Activated T-cell treated with anti-CD3 and anti-CD28 coated beads, Interleukin-2, amount 50 U/mL, for 72 hours (primary cell): Measurements from ENCODE around the gene ANTXR2. TPM values are rescaled to one million over a fixed set of nuclear protein-coding genes. Genes with fewer than 3 reads are reported as not detected.
A peak's percentile ranks its signal among the peaks of the same experiment; 100 is the strongest.

ENCODE experiments used
- ATAC-seq, 2 donors: fragments of 150-1000 bp; cut with Tn5 transposase; replicated peaks in 1 of 2; 2 replicates each; pipeline ENCODE4 v1.10.0; 2021; ENCODE audit warnings: moderate library complexity in 2 of 2, mild to moderate bottlenecking in 1 of 2
- DNase-seq, 2 donors: peaks; one replicate each; pipeline ENCODE4 v3.0.0; 2021 to 2022; ENCODE audit warnings: mixed read lengths in 1 of 2
- H3K27ac Mint-ChIP-seq: one replicate; pipeline ENCODE4 v1.8.0; 2022; ENCODE audit warnings: mild to moderate bottlenecking, moderate library complexity, mixed read lengths
- H3K27me3 Mint-ChIP-seq: one replicate; pipeline ENCODE4 v1.8.0; 2022; ENCODE audit warnings: low read depth, mixed read lengths
- H3K36me3 Mint-ChIP-seq, 2 donors: one replicate each; pipeline ENCODE4 v1.8.0; 2022; ENCODE audit warnings: mixed read lengths in 2 of 2, mild to moderate bottlenecking in 1 of 2; ENCODE audit not compliant: insufficient read depth in 2 of 2
- H3K4me1 Mint-ChIP-seq: one replicate; pipeline ENCODE4 v1.8.0; 2022; ENCODE audit warnings: low read depth, mixed read lengths
- H3K4me3 Mint-ChIP-seq, 2 donors: one replicate each; pipeline ENCODE4 v1.8.0; 2022; ENCODE audit warnings: mild to moderate bottlenecking in 2 of 2, mixed read lengths in 2 of 2, moderate library complexity in 2 of 2
- H3K9me3 Mint-ChIP-seq, 2 donors: one replicate each; pipeline ENCODE4 v1.8.0; 2022; ENCODE audit warnings: mixed read lengths in 2 of 2
- total RNA-seq, 2 donors: library from RNA; stranded (reverse); gene quantifications; one replicate each; pipeline ENCODE4 v1.2.3, GENCODE V29; 2022

The ANTXR2 gene
- total RNA-seq, 2 donors from 2014 or later = 6.7 to 12.4 TPM

DNA sequence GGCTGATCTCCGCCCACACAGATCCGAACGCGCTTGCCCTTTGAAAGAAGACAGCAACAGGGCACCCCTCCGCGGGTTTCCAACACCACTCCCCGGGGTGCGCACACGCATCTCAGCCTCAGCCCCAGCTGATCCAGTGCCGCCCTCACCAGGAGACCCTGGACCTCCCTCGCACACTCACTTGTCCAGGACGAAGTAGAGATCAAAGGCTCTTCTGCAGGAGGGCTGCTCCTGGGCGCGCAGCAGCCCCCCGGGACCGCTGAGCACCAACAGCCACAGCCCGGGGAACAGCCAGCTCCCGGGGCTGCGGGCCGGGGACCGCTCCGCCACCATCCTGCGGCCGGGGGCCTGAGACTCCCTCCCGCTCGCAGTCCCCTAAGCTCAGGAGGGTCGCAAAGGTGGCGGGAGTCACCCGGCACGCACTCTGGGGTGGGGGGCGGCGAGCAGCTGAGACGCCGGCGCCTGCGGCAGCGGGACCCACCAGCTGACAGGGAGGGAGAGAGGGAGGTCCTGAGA is 743 bp downstream of the ANTXR2 start:
- peak; percentile 38 to 47 for ATAC-seq
- H3K4me1 Mint-ChIP-seq = peaks cover 73% of the 10 kb centered on the region
- DNase-seq = peak; percentile 54 to 66
- peak overlapping the region; percentile 58 for H3K27ac Mint-ChIP-seq
- peaks cover 20% of the 10 kb centered on the region for H3K27me3 Mint-ChIP-seq
- H3K9me3 Mint-ChIP-seq = no peaks in the 10 kb centered on the region
- peaks cover 0 to 8% of the 10 kb centered on the region in 2 donors for H3K36me3 Mint-ChIP-seq
- peak overlapping the region; percentile 85 to 94 for H3K4me3 Mint-ChIP-seq

GRCh38 chr4:80071604-80072227 is 1.3 kb downstream of the ANTXR2 start:
- Mint-ChIP-seq H3K27ac (peak overlapping the region; percentile 58), H3K4me1 (peaks cover 73% of the 10 kb centered on the region), H3K36me3 (peaks cover 0 to 8% of the 10 kb centered on the region in 2 donors), H3K27me3 (peaks cover 20% of the 10 kb centered on the region), H3K9me3 (no peaks in the 10 kb centered on the region), H3K4me3 (peak overlapping the region; percentile 85 to 94)
- no peak for ATAC-seq
- DNase-seq = no peak

DNA sequence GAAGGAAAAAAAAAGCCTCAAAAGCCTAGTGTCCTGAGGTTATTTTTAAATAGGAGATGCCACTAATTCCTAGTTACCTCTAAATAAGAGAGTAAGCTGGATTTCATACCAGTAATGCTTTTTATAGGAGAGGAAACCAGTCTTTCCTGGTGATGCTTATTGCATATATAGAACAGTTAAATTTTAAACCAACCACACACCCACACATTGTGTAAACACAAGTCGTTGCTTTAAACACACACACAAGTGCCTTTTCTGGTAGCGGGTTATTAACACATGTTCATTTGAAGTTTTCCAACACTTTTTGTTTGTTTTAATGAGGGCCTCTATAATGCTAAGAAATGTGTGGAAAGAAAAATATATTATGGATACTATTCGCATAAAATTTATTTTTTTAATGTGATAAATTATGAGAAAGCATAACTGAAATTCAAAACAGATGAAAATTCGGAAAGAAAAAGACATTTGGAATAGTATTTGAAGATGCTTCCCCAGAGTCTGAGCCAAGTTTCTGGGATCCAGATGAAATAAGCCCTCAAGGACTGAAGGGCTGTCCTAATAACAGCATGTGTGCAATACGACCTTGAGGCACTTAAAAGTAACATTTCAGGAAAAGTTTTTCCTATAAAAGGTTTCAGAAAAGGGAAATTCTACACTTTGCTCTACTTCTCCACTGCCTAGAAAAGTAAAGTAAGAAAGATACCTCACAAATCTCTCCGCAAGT is 2.0 kb downstream of the ANTXR2 start:
- ATAC-seq (no peak), DNase-seq (no peak)
- H3K4me1 Mint-ChIP-seq = peaks cover 70% of the 10 kb centered on the region
- no peaks in the 10 kb centered on the region for H3K9me3 Mint-ChIP-seq
- peaks cover 0 to 10% of the 10 kb centered on the region in 2 donors for H3K36me3 Mint-ChIP-seq
- peaks cover 20% of the 10 kb centered on the region for H3K27me3 Mint-ChIP-seq
- H3K27ac Mint-ChIP-seq = peak overlapping the region; percentile 55
- H3K4me3 Mint-ChIP-seq = peak overlapping the region; percentile 85 to 94

DNA sequence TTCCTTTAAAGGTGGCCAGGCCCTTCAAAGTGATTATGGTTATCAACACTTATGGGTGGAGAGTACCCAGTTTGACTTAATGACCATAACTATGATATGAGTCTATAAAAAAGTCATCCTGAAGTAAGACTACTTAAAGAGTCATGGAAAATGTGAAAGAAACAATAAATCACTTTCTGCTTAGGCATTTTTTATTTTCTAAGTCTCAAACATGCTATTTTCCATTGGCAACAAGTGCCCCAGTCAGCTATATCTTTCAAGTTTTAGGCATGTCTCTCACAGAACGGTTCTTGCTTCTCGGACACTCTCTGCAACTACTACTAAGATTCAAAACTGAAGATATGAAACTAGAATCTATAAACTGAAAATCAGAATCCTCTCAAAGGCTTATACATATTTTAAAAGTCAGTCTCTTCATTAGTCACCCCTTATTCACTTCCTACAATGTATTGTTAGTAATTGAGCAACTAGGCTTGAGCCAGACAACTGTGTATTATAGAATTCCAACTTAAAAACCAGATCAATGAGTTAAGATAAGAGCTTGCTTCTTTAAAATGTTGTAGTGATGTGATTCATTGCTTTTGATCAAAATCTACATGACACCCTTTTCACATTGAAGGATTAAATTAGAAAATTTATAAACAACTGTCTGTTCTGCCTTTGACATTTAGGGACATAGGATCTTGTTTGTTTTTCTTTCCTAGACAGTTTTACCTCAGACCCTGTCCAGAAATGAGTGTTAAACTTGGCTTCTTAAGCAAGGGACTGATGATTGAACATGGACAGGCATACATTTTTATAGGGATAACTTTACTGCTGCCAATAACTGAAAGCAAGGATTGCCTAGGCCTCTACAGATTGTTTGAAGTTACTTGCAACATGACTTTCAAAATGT is 2.9 kb downstream of the ANTXR2 start:
- no peak for DNase-seq
- no peaks in the 10 kb centered on the region for H3K9me3 Mint-ChIP-seq
- H3K4me1 Mint-ChIP-seq = peaks cover 60% of the 10 kb centered on the region
- H3K4me3 Mint-ChIP-seq = peak overlapping the region; percentile 17 to 85
- peaks cover 0 to 10% of the 10 kb centered on the region in 2 donors for H3K36me3 Mint-ChIP-seq
- H3K27ac Mint-ChIP-seq = peak overlapping the region; percentile 77
- H3K27me3 Mint-ChIP-seq = peaks cover 15% of the 10 kb centered on the region
- peak; percentile 36 to 49 for ATAC-seq

DNA sequence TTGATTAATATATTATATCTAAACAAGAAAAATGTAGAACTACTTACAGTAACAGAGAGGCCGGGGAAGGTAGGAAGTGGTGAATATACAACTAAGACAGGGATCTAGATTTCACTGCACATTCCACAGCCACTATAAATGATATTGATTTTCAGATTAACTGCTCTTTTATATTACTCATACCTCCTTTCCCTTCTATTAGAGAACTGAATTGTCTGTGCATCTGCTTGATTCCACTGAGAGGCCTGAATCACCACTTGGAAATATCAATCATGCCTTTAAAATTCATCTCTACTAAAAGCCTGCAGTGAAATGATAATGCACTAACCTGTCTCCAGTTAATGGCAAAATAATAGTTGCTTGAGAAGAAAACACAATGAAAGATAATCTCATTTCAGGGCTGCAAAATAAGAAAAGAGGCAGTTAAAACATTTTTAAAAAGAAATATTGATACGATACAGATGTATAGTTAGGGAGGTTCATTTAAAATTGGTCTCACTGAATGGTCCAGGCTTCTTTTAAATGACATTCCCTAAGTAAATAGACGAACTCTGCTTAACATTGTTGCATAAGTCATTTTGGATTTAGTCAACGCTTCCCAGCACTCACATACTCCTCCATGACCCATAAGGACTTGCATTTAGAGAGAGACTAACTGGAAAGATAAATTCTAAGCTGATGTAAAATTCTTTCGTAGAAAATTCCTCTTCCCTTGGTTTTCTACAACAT is 3.8 kb downstream of the ANTXR2 start:
- Mint-ChIP-seq H3K4me3 (peak overlapping the region in 1 of 2 donors; percentile 85), H3K27ac (peak overlapping the region; percentile 77), H3K27me3 (peaks cover 11% of the 10 kb centered on the region), H3K36me3 (peaks cover 0 to 10% of the 10 kb centered on the region in 2 donors), H3K9me3 (no peaks in the 10 kb centered on the region), H3K4me1 (peaks cover 57% of the 10 kb centered on the region)
- ATAC-seq = no peak
- no peak for DNase-seq

DNA sequence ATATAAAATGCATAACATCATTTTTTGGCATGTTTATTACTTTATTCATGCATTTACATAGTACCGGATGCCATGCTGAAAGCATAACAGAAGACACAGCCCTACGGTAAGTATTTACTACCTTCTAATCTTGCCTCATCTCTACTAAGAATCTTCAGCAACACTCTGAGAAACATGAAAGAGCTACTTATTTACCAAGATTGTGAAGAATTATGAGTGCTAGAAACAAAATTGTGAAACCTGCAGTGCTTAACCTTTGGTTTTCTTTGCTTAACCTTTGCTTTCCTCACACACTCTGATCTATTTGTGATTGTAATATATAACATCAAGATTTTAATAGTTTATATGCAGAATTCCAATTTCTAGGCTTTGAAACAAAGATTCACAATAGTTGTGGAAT is 7.4 kb downstream of the ANTXR2 start:
- Mint-ChIP-seq H3K4me1 (peaks cover 38% of the 10 kb centered on the region), H3K36me3 (peaks cover 0 to 5% of the 10 kb centered on the region in 2 donors), H3K9me3 (no peaks in the 10 kb centered on the region), H3K4me3 (no peak overlapping the region), H3K27me3 (no peaks in the 10 kb centered on the region), H3K27ac (no peak overlapping the region)
- ATAC-seq (no peak), DNase-seq (no peak)

- H3K27ac Mint-ChIP-seq = peak overlapping the region; percentile 76
Observed at GRCh38 chr4:80062527-80062926, 10.5 kb downstream of the ANTXR2 start.

DNA sequence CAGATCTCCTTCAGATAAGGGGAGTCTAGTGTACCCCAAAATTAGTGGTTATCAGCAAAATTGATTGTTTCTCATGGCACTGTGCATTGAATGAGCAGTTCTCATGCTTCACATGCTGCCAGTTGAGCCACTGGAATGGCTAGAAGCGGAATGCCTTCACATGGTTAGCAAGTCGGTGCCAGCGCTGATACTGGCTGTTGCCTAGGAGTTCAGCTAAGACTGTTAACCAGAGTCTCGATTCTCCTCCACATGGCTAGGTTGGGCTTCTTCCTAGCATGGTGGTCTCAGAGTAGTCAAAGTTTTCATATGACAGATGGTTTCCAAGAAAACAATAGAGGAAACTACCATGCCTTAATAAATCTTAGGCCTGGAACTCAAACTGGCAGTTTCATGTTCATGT is 12.2 kb downstream of the ANTXR2 start:
- DNase-seq (no peak), ATAC-seq (no peak)
- Mint-ChIP-seq H3K36me3 (no peaks in the 10 kb centered on the region), H3K4me3 (no peak overlapping the region), H3K4me1 (peaks cover 50% of the 10 kb centered on the region), H3K27me3 (no peaks in the 10 kb centered on the region), H3K27ac (no peak overlapping the region), H3K9me3 (no peaks in the 10 kb centered on the region)

More at GRCh38 chr4:80062527-80062926, 10.5 kb downstream of the ANTXR2 start:
- H3K27me3 Mint-ChIP-seq = no peaks in the 10 kb centered on the region
- ATAC-seq (peak; percentile 38 to 70), DNase-seq (peak; percentile 29 to 31)
- H3K4me3 Mint-ChIP-seq = peak overlapping the region in 1 of 2 donors; percentile 43
- H3K36me3 Mint-ChIP-seq = peaks cover 0 to 2% of the 10 kb centered on the region in 2 donors
- peaks cover 48% of the 10 kb centered on the region for H3K4me1 Mint-ChIP-seq
- no peaks in the 10 kb centered on the region for H3K9me3 Mint-ChIP-seq

DNA sequence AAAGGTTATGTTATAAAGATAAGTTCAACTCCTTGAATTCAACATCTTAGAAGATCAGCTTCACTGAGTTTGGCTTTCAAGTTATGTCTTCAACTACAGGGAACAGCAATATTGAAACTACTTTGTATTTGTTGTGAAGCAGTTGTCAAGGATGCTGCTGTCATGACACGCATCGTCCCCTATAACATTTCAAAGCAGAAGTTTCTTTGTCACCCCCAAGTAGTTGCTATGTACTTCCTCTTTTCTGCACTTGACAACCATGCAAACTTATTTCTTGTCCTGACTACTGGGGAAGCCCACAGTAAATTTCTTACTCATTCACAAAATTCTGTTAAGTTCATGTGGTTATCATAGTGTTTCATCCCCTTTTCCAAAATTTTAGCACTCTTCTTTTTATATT is 14.3 kb downstream of the ANTXR2 start:
- Mint-ChIP-seq H3K27me3 (no peaks in the 10 kb centered on the region), H3K4me3 (peak overlapping the region; percentile 72 to 78), H3K36me3 (no peaks in the 10 kb centered on the region), H3K4me1 (peaks cover 52% of the 10 kb centered on the region), H3K27ac (peak overlapping the region; percentile 94), H3K9me3 (no peaks in the 10 kb centered on the region)
- ATAC-seq (peak; percentile 93 to 96), DNase-seq (peak; percentile 45 to 55)

GRCh38 chr4:80054375-80054774 is 18.7 kb downstream of the ANTXR2 start:
- Mint-ChIP-seq H3K27ac (no peak overlapping the region), H3K27me3 (no peaks in the 10 kb centered on the region), H3K9me3 (no peaks in the 10 kb centered on the region)

DNA sequence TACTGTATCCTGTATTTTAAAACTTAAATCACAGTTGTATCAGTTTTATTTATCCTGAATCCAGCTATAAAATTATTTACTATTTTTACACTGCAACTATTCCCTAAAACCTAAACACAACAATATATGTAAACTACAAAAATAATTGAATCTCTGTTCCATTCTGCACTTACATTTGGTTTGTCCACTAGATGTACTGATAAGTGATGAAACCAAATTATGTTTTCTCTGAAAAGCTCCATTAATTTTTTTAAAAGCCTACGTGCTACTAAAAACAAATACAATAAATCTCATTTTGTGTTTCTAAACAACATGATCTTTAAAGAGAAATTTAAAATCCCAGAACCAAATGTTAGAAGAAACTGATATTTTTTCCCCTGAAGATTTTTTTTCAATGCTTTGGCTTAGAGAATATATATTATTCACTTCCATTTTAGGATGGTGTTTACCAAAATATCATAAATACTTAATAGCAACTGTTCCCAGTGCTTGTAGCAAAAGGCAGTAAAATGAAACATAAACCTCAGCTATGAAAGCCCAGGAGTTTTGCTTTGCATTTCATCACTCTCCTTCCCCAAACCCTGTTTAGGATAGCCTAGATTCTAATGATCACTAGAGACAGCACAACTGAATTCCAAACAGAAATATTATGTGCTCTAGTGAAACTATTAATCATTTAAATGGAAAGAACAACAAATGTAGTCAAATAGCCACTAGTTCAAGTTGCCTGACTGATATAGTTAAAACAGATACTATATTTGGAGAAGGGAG is 19.7 kb downstream of the ANTXR2 start:
- peaks cover 38% of the 10 kb centered on the region for H3K4me1 Mint-ChIP-seq
- H3K36me3 Mint-ChIP-seq = peaks cover 0 to 3% of the 10 kb centered on the region in 2 donors
- peak overlapping the region in 1 of 2 donors; percentile 56 for H3K4me3 Mint-ChIP-seq
- DNase-seq (no peak), ATAC-seq (no peak)
- peak overlapping the region; percentile 89 for H3K27ac Mint-ChIP-seq
- H3K27me3 Mint-ChIP-seq = no peaks in the 10 kb centered on the region
- no peaks in the 10 kb centered on the region for H3K9me3 Mint-ChIP-seq

More at GRCh38 chr4:80054375-80054774, 18.7 kb downstream of the ANTXR2 start:
- ATAC-seq = no peak
- no peak for DNase-seq
- peak overlapping the region in 1 of 2 donors; percentile 58 for H3K4me3 Mint-ChIP-seq
- H3K36me3 Mint-ChIP-seq = peaks cover 0 to 3% of the 10 kb centered on the region in 2 donors
- peaks cover 43% of the 10 kb centered on the region for H3K4me1 Mint-ChIP-seq
